Measurements from ENCODE around the gene RDH12. TPM values are rescaled to one million over a fixed set of nuclear protein-coding genes. Genes with fewer than 3 reads are reported as not detected.

The RDH12 gene
- total RNA-seq, 1 donor from 2014 or later, result 0.16 TPM

GRCh38 chr14:67735336-67736147, 33.9 kb downstream of the RDH12 start:
- FAIRE-seq (no peak), DNase-seq (ENCODE audit: low read depth) (no peak)
- Histone ChIP-seq H4K20me1 (ENCODE audit: insufficient read depth, low read length) (no peaks in the 10 kb centered on the region), H3K27ac (ENCODE audit: low read depth, low read length) (no peak overlapping the region), H3K4me1 (ENCODE audit: insufficient read depth, low read length) (no peaks in the 10 kb centered on the region), H3K79me2 (ENCODE audit: insufficient read depth, low read length) (no peaks in the 10 kb centered on the region), H3K27me3 (ENCODE audit: insufficient read depth, low read length) (no peaks in the 10 kb centered on the region), H3K9me3 (ENCODE audit: insufficient read depth, low read depth, low read length) (no peaks in the 10 kb centered on the region), H2AFZ (ENCODE audit: low read depth, low read length) (no peak overlapping the region), H3K9ac (ENCODE audit: low read length) (no peak overlapping the region), H3K4me2 (ENCODE audit: low read length) (no peak overlapping the region), H3K36me3 (ENCODE audit: insufficient read depth, low read length) (no peaks in the 10 kb centered on the region), H3K4me3 (ENCODE audit: insufficient read depth, low read depth, low read length) (no peak overlapping the region)
- H3K36me3 Mint-ChIP-seq (ENCODE audit: low read depth, unreplicated experiment), result peaks cover 4% of the 10 kb centered on the region
- H3K4me3 Mint-ChIP-seq (ENCODE audit: unreplicated experiment), result no peak overlapping the region
- peaks cover 2% of the 10 kb centered on the region for H3K9me3 Mint-ChIP-seq (ENCODE audit: unreplicated experiment)
- no peaks in the 10 kb centered on the region for H3K27me3 Mint-ChIP-seq (ENCODE audit: low read depth, unreplicated experiment)
- no peak for TF ChIP-seq CTCF (IDR thresholded peaks at IDR 0.05; ENCODE audit: insufficient read depth, low read depth, low read length)
- no peak for TF ChIP-seq EZH2 (IDR thresholded peaks at IDR 0.05; ENCODE audit: insufficient read depth, low read length)
- H3K27ac Mint-ChIP-seq (ENCODE audit: unreplicated experiment), result no peak overlapping the region
- H3K4me1 Mint-ChIP-seq (ENCODE audit: low read depth, unreplicated experiment), result peaks cover 12% of the 10 kb centered on the region

GRCh38 chr14:67736771-67737170, 35.1 kb downstream of the RDH12 start:
- Histone ChIP-seq H3K27ac (ENCODE audit: low read depth, low read length) (no peak overlapping the region), H3K4me2 (ENCODE audit: low read length) (no peak overlapping the region), H4K20me1 (ENCODE audit: insufficient read depth, low read length) (no peaks in the 10 kb centered on the region), H3K4me3 (ENCODE audit: insufficient read depth, low read depth, low read length) (no peak overlapping the region), H2AFZ (ENCODE audit: low read depth, low read length) (no peak overlapping the region), H3K36me3 (ENCODE audit: insufficient read depth, low read length) (no peaks in the 10 kb centered on the region), H3K27me3 (ENCODE audit: insufficient read depth, low read length) (no peaks in the 10 kb centered on the region), H3K4me1 (ENCODE audit: insufficient read depth, low read length) (no peaks in the 10 kb centered on the region), H3K9me3 (ENCODE audit: insufficient read depth, low read depth, low read length) (no peaks in the 10 kb centered on the region), H3K79me2 (ENCODE audit: insufficient read depth, low read length) (no peaks in the 10 kb centered on the region), H3K9ac (ENCODE audit: low read length) (no peak overlapping the region)
- TF ChIP-seq EZH2 (IDR thresholded peaks at IDR 0.05; ENCODE audit: insufficient read depth, low read length) (no peak), CTCF (IDR thresholded peaks at IDR 0.05; ENCODE audit: insufficient read depth, low read depth, low read length) (no peak)
- FAIRE-seq (no peak), DNase-seq (ENCODE audit: low read depth) (no peak)
- H3K36me3 Mint-ChIP-seq (ENCODE audit: low read depth, unreplicated experiment), result peaks cover 4% of the 10 kb centered on the region
- H3K27ac Mint-ChIP-seq (ENCODE audit: unreplicated experiment), result no peak overlapping the region
- peaks cover 12% of the 10 kb centered on the region for H3K4me1 Mint-ChIP-seq (ENCODE audit: low read depth, unreplicated experiment)
- H3K4me3 Mint-ChIP-seq (ENCODE audit: unreplicated experiment), result no peak overlapping the region
- peaks cover 2% of the 10 kb centered on the region for H3K9me3 Mint-ChIP-seq (ENCODE audit: unreplicated experiment)
- no peaks in the 10 kb centered on the region for H3K27me3 Mint-ChIP-seq (ENCODE audit: low read depth, unreplicated experiment)
